Measurements from ENCODE around the gene TM9SF3.

Gene TM9SF3

DNA sequence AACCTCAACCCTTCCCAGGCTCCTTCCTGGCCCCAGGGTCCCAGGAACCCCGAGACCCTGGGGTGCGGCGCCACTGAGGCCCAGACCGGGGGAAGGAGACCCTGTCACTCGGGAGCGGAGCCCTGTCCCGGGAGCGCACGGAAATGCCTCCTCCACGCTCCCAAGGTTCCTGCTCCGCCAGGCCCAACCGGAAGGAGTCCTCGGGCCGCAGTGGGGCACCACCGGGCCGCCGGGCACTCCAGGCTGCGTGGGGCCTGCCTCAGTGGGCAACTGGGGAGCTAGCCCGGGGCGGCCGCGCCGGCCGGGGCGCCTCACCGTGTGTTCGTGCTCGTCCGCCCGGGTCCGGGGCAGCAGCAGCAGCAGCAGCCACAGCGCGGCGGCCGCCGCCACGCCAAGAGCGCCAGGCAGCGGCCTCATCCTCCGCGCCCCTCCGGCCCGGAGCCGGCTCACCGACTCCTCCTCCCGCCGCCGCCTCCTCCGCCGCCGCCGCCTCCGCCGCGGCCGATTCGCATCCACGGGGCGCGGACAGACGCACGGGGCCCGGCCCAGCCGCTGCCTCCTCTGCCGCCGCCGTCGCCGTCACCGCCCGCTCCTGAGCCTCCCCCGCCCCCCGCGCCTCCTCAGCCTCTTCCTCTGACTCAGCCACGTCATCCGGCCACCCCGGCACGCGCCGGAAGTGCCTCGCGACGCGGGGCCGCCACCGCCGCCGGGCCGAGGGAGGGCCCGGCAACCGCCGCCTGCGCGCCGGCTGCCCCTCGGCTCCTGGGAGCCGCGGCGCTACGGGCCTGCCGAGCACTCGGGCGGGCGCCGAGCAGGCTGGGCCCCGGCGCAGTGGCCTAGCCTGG lies at the start of gene TM9SF3:
Gene TM9SF3 (minus strand): TSS at position 594 of the 845 bp plus-strand sequence. CDS start 177 bp downstream, at position 417.
- DNase-seq (ENCODE audit: low spot score), result peak; percentile 94

DNA sequence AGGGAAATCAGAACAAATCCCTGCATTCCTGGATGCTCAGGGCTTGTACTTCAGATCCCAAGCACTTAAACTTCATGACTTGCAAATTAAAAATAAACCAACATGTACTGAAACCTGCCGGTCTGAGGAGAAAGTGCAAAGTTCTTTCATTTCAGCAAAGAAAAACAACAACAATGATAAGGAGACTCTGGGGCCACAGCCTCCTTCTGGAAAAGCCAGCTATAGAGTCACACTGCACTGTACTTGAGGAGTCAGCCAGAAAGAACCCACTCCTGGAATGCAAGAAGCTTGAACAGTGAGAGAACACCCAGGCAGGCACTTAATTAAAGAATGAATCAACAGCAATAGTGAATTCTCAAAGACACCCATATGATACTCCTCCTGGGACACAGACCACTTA lies 49.7 kb upstream of the TM9SF3 start:
- no peak for DNase-seq (ENCODE audit: low spot score)

DNA sequence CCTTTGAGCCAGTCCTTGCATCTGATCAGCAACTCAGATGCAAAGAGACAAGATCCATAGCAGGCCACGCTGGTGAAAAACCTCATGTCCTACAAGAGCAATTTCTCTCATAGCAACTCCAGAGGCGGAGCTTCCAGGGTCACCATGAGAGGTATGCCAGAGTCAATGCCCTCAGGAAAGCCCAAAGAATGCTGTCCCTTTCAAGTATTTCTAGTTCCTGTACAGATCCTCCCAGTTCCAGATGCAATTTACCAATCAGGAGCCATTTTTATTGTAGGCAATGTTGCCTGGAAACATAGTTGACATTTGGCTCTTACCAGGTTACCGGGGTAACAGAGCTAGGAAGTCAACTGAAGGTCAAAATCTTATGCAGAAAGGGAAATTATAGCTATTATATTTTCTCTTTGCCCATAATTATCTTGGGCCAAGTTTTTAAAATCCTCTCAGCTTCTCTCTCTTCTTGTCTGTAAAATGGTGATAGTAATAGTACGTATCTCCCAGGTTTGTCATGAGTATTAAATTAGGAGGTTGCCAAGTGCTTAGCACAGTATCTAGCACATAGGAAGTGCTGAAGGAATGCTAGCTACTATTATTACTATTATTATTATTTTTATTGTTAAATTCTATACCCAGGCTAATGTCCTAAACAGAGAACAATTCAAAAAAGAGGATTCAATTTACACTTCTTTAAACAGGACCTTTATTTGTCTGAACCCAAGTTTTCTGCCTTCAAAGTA lies 46.3 kb upstream of the TM9SF3 start:
- no peak for DNase-seq (ENCODE audit: low spot score)

DNA sequence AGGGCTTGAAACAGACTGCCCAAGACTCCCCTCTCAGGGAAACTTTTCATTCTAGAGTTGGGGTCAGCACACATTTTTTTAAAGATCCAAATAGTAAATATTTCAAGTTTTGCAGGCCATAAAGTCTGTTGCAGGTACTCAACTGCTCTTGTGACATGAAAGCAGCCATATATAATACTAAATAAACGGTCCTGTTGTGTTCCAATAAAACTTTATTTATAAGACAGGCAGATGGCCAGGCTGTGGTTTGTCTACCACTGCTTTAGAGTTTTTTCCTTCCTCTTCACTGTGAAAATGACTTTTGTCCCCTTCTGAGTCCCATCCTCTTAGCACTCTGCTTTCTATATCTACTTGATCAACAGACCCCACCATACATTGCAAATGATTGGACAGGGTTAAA lies 40.5 kb upstream of the TM9SF3 start:
- DNase-seq (ENCODE audit: low spot score), result no peak

DNA sequence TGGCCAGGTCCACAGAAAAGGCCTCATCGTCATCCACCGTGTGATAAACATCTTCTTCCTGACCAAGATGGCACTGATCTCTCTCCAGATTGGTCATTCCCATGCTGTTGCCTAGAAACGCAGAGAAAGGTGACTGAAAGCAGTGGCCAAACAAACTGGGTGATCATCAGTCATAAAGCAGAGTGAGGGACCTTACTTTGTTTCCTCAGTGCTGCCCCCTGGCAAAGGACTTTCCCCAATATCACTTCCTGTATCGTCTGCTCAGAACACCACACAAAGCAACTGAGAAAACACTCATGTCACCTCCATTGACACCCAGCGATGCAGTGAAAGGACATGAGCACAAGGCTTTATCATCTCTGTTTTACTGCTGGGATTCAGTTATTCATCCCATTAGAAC lies 40.0 kb upstream of the TM9SF3 start:
- no peak for DNase-seq (ENCODE audit: low spot score)

DNA sequence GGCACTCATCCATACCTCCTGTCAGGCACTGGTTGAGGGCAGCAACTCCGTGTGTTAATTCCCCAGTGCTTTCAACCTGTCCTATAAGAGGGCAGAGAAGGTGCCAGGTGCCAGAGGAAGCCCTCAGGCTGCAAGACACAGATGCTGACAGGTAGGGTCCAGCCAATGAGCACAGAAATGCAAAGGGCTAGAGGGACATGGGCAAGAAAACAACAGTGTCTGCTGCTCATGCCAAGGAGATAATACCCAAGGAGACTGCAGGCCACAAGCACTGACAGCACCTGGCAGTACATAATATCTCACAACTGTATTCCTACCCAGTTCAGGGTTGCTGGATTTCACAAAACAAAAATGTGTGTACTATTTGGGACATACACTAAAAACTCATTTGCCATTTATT lies 38.4 kb upstream of the TM9SF3 start:
- DNase-seq (ENCODE audit: low spot score), result no peak

DNA sequence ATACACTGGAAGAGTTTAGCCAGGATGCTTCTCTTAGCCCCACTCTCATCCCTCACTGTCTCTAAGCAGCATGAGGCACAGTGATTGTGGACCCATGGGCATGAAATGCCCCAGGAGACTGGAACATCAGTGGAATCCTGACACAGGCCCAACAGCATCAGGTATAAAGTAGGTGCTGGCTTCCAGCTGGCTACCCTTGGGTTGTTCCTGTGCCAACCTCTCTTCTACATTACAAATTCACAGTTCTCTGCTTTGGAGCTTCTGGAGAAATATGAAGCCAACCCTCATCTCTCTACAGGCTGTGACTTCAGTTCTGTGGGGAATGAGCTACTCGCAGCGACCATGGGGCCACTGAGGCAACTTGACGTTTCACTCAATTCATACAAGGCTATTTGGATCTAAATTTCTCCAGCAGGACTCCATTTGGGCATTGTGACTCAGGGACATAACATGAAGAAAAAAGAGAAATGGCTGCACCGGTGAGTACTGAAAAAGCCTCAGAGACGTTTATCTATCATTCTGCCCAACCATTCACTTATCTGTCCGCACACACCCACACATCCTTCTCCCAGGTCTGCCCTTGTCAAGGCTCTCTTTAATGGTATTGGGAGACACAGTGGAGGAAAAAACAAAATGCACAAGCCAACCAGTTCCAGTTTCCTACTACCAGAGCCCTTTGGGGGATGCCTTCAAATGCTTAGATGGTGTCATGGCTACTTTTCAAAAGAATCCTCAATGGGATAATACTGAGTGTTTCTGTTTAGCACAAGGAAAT lies 35.4 kb upstream of the TM9SF3 start:
- DNase-seq (ENCODE audit: low spot score), result no peak

DNA sequence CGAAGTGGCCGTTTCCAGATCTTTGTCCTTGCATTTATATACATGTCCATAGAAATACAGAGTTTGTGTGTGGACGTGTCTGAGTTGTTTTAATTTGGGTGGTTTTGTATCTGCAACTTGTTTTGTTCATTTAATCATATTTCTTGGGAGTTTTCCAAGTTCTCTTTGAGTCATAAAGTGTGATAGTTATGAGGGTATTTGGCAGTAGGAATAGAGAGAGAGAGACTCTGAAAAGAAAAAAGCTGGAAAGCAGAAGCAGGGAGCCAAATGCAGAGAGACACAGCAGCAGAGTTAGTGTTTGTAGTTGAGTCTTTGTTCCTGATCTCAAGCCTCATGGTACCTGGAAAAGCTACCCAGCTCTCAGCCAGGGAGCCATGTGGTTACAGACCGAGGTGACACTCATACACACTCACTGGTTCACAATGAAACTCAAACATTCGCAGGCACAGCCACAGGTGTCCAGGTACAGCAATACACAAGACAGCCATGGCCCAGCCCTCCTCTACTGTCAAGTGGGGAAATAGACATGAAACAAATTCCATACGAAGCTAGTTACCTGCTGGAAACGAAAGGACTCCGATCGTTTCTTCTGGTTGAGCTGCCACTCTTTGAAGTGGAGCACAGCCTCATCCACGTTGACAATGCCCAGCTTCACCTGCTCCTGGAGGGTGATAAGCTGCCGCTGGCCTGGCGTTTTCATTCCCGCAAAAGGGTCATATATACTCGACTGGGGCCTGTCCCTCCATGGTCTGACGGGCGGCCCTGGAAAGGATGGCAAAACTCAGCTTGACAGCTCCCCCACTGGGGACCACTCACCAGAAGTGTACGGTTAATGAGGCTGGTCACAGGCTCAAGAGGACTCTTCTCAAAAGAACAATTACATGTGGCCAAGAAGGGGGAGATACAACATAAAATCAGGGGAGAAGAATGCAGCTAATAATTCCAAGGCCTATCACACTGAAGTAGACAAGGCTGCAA lies 33.3 kb upstream of the TM9SF3 start:
- no peak for DNase-seq (ENCODE audit: low spot score)

DNA sequence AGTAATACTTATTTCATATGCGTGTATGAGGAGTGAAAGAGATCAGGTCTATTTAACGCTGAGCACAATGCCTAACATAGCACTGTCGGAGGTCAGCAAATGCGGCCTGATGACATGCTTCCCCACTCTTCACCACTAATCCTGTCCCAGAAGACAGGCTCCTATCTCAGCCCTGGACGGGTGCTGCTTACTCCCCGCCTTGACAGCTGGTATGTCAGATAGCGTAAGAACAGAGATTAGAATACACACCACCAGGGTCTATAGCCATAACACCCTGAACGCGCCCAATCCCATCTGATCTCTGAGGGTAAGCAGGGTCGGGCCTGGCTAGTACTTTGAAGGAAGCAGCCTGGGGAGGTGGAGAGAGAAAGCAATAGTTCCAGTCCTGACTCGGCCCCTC lies 32.3 kb upstream of the TM9SF3 start:
- DNase-seq (ENCODE audit: low spot score), result no peak

DNA sequence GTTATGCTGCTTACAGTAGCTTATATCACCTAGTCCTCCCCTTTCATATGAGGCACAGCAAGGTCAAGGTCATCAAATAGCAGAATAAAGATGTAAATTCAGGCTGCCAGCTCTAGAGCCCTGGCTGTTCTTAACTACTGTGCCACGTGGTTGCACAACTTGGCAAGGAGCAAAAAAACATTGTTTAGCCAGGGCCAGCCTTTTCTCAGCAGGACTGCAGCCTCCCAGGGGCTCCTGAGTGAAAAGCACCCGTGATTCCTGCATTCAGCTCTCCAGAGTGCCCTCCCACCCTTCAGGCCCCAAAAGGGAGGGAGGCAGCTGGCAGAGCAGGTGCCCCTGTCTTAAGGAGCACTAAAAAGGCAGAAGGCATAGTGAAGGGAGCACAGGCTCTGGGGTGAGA lies 31.8 kb upstream of the TM9SF3 start:
- DNase-seq (ENCODE audit: low spot score), result no peak

DNA sequence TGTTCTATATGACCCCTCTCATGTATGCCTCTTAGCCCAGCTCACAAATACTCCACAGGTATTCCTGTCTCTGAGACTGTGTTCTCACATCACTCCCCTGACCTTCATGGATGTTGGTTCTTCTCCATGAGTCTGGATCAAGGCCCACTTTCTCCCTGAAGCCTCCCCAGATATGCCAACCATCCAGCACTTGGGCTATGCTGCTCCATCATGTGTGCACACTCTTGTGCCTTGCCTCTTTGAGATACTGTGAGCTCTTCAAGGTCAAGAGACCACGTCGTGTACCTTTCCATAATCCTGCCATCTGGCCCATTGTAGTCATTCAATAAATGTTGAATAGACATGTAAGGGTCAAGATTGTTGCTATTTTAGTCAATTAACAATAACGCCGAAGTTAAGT lies 30.1 kb upstream of the TM9SF3 start:
- no peak for DNase-seq (ENCODE audit: low spot score)

DNA sequence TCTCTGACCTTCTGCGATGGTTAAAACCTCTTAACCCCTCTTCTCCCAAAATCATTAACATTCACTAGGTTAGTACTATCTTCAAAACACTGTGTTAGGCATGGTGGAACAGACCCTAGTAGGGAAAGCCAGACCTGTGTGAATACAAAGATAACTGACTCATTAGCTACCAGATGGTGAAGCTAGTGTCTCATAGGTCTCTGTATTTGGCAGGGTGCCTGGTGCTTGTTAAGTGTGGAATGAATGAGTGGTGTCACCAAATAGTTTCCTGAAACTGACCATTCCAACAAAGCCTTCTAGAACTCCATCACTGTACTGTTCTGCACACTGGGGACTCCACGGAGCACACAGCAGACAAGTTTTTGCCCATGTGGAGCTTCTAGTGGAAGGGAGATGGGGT lies 27.7 kb upstream of the TM9SF3 start:
- DNase-seq (ENCODE audit: low spot score), result no peak

DNA sequence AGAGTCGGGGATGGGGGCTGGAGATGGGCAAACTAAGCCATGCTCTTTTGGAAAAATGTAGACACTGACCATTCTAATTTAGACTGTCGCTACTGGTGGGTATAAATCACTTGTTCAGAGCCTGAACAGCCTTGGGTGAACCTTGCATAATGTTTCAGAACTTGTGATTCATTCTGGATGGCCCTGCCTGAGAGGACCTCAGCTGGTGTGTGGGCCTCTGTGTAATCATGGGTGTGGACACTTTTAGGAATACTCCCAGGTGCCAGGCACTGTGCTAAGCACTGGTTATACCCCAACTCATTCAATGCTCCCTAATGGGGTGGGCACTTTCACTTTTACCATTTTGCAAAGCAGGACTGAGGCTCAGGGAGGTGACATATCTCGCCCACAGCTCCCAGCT lies 26.8 kb upstream of the TM9SF3 start:
- no peak for DNase-seq (ENCODE audit: low spot score)

DNA sequence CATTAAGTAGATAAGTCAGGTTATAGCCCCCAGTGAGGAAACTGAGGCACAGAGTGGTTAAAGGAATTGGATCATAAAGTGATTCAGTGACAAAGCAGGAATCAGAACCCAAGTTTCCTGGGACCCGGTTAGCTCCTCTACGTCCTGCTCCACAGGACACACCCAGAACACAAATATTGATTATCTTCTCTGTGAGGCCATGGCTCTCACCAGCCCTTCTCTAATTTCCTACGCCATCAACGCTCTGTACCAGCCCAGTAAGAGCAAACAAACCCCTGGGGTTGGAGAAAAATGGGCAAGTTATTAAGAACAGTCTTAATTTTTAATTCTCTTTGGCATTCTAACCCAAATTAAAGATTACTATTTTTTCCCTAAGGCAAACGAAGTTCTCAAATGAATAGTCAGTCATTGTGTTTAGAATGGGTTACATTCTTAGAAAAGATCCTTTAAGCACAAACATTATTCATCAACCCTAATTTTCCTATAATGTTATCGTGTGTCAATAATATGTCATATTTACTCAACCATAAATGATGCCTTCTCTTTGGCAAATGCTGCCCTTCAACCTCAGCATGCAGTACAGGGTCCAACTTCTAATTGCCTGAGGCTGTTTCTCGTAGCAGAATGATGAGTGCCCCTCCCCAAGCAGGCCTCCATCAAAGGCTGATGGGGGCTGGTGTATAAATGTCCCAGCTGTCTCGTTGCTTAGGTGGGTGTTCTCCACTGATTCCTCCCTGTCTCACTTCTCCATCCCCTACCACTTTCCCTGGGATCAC lies 25.4 kb upstream of the TM9SF3 start:
- no peak for DNase-seq (ENCODE audit: low spot score)

DNA sequence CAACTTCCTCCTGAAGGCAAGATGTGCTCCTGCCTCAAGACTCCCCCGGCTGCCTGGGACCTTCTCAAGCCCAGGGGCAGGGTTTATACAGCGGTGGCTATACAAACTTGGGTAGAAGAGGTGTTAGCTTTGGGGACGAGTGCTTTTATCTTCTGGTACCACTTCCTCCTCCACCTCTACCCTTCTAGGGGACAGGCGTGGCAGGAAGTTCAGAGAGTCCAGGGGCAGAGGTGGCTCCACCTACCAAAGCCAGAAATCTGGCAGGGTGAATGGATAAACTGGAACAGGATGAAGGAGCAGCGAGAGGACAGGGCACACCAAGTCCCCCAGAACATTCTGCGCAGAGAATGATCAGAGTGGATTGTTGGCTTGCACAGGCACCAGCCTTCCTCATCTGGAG lies 24.0 kb upstream of the TM9SF3 start:
- no peak for DNase-seq (ENCODE audit: low spot score)

DNA sequence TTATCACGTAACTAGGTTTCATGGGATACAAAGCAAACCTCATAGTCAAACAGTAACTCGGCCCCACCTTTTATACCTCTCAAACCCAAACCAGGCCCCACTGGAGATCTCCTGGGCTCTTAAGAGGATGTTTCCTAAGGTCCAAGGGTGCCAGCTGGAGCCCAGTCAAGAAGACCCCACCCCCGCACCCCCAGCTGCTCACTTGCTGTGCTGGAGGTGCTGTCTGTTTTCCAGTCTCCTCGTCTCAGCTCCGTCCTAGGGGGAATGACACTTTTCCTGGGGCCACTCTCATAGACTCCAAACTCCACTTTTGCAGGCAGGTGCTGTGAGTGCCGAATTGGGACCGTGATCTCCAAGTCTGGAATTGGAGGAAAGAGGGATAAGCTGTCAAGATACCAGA lies 22.7 kb upstream of the TM9SF3 start:
- no peak for DNase-seq (ENCODE audit: low spot score)

DNA sequence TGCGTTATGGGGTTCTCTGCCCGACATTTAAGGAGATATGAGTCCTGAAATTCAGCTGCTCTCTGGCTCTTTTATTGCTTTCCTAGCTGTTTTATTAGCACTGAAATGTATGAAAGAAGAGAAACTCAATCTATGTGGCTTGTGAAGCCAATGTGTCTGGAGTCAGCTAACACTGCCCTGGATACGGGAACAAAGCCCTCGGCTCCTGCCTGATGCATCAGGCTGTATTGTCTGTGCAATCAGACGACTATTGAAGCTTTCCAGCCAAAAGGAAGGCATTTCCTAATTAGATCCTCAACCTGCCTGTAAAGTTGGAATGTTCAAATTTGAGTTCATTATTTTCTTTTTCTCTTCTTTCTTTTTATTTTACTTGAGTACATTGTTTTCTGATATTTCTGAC lies 22.0 kb upstream of the TM9SF3 start:
- DNase-seq (ENCODE audit: low spot score), result no peak

DNA sequence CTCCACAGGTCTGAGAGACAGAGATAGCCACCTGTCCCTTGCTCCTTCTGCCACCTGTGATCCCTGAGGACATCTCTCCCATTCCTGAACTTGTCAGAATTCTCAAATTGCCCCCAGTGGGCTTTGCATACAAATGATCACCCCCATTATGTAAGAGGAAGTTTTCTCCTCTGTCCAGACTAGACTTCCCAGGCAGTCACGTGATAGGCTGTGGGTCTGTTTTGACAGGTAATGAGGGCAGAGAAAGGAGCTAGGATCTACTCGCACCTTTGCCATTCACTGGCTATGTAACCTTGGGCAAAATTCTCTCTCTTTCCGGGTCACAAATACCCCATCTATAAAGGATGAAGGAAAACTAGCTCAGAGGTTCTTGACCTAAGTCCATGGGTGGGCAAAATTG lies 21.4 kb upstream of the TM9SF3 start:
- DNase-seq (ENCODE audit: low spot score), result no peak

DNA sequence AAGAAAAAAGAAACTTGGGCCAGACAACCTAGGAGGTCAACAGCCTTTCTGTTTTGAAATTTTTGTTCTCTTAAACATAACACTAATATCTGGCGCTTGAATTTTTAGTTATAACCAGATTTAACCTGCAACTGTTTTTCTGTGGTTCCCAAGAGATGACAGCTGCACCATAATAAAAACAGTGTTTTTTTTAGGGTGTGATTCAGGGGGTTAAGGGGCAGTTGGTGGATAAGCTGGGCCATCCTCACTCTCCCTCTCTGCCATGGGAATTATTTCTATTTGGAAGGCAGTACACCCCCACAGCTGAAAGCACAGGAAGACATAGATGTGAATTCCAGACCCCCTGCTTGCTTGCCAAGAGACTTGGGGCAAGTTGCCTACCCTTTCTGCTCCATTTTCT lies 20.1 kb upstream of the TM9SF3 start:
- DNase-seq (ENCODE audit: low spot score), result no peak

DNA sequence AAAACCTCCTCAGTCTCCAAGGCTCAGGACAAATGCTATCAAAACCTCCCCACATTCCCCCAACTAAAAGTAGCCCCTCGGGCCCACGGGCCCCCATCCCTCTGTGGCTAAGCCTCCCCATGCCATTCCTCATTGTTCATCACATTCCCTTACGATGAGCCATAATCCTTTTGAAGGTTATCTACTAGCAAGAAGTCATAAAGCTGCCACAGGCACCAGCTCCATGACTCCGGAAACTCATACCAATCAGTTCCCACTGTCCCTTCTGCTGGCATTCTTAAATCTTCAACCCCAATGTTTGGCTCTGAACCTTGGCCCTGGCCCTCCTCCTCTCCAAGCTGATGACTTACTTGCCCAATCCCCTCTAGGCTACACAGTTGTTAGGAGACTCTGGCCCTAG lies 19.4 kb upstream of the TM9SF3 start:
- no peak for DNase-seq (ENCODE audit: low spot score)

DNA sequence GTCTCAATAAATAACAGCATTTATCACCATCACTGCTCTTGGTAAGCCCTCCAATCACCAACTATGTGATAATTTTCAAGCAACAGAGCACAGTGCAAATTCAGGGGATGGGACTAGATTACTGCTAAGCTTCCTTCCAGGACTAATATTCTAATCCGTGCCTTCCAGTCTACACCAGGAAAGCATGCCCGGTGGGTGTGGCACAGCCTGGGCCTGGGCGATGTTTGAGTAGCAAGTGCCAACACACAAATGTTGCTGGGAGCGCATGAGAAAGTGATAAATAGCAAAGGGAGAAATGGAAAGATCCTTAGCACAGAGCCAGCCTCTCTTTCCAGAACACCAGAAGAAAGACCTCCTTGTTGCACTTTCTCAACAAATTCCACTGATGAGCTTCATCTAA lies 13.5 kb upstream of the TM9SF3 start:
- DNase-seq (ENCODE audit: low spot score), result no peak
